ENCODE measurements around the gene NBDY.

GRCh38 chrX:56764153-56764974, 35.3 kb downstream of the NBDY start:
- TF ChIP-seq, protein P1, sequence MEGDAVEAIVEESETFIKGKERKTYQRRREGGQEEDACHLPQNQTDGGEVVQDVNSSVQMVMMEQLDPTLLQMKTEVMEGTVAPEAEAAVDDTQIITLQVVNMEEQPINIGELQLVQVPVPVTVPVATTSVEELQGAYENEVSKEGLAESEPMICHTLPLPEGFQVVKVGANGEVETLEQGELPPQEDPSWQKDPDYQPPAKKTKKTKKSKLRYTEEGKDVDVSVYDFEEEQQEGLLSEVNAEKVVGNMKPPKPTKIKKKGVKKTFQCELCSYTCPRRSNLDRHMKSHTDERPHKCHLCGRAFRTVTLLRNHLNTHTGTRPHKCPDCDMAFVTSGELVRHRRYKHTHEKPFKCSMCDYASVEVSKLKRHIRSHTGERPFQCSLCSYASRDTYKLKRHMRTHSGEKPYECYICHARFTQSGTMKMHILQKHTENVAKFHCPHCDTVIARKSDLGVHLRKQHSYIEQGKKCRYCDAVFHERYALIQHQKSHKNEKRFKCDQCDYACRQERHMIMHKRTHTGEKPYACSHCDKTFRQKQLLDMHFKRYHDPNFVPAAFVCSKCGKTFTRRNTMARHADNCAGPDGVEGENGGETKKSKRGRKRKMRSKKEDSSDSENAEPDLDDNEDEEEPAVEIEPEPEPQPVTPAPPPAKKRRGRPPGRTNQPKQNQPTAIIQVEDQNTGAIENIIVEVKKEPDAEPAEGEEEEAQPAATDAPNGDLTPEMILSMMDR (IDR thresholded peaks at IDR 0.05) = peak; percentile 61 to 84 (median 66)
- TF ChIP-seq POLR2A (IDR thresholded peaks at IDR 0.05) = no peak

Data from uterus (tissue), 2 donors.